IPS-20b (cell line): Measurements from ENCODE around the gene LBX2.
"Not testable (repeated sequence)": the region's sequence is repeated elsewhere in the genome, so short reads cannot be mapped to it uniquely, and the experiment has no call there.

ENCODE experiments used
- H3K27ac ChIP-seq: one replicate; pipeline ENCODE4 v1.5.1; 2013; ENCODE audit warnings: low read length
- H3K27me3 ChIP-seq: 2 replicates; pipeline ENCODE4 v1.6.1; 2013; ENCODE audit warnings: mild to moderate bottlenecking, low read length, inconsistent platforms; ENCODE audit not compliant: insufficient read depth
- H3K36me3 ChIP-seq: 2 replicates; pipeline ENCODE4 v1.6.1; 2013; ENCODE audit warnings: low read depth, mild to moderate bottlenecking, inconsistent platforms, low read length, moderate library complexity; ENCODE audit not compliant: insufficient read depth
- H3K4me1 ChIP-seq: 2 replicates; pipeline ENCODE4 v1.6.1; 2013; ENCODE audit warnings: mild to moderate bottlenecking, control low read depth, inconsistent platforms, low read length, moderate library complexity; ENCODE audit not compliant: insufficient read depth
- H3K4me3 ChIP-seq: 2 replicates; pipeline ENCODE4 v1.5.1; 2013; ENCODE audit warnings: mild to moderate bottlenecking, low read length, inconsistent platforms
- H3K9ac ChIP-seq: 2 replicates; pipeline ENCODE4 v1.6.1; 2013; ENCODE audit warnings: low read depth, mild to moderate bottlenecking, inconsistent platforms, low read length, moderate library complexity
- H3K9me3 ChIP-seq: 2 replicates; pipeline ENCODE4 v1.6.1; 2013; ENCODE audit warnings: mild to moderate bottlenecking, low read depth, low read length, inconsistent platforms; ENCODE audit not compliant: insufficient read depth

The LBX2 gene

DNA sequence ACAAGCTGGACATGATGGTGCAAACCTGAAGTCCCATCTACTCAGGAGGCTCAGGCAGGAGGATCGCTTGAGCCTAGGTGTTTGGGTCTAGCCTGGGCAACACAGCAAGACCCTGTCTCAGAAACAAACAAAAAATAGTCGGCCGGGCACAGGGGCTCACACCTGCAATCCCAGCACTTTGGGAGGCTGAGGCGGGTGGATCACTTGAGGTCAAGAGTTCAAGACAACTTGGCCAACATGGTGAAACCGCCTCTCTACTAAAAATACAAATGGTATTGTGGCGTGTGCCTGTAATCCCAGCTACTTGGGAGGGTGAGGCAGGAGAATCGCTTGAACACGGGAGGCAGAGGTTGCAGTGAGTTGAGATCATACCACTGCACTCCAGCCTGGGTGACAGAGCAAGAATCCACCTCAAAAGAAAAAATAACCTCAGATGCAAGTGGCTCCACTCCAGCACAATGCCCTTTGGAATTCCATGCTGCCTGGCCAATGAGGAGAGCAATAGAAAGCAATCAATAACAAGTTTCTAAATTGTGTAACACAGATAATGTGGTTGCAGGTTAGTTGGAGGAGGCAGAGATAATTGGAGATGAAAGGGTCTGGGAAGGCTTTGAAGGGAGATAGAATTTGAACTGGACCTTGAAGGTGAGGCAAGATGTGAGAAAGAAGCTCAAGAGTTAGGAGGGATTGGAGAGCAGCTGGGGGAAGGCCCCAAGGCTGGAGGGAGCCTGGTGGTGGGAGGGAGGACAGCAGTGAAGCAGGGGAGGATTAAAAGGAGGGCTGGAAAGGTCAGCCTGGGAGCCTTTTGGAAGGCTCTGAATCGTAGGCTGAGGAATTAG is 10.5 kb downstream of the LBX2 start:
- Histone ChIP-seq H3K27ac (no peak overlapping the region), H3K9me3 (no peaks in the 10 kb centered on the region), H3K4me1 (no peaks in the 10 kb centered on the region), H3K9ac (no peak overlapping the region), H3K36me3 (peaks cover 47% of the 10 kb centered on the region), H3K27me3 (0 out of 2 replicates have a peak, but pooled peaks cover 3% of the 10 kb centered on the region), H3K4me3 (no peak overlapping the region)

DNA sequence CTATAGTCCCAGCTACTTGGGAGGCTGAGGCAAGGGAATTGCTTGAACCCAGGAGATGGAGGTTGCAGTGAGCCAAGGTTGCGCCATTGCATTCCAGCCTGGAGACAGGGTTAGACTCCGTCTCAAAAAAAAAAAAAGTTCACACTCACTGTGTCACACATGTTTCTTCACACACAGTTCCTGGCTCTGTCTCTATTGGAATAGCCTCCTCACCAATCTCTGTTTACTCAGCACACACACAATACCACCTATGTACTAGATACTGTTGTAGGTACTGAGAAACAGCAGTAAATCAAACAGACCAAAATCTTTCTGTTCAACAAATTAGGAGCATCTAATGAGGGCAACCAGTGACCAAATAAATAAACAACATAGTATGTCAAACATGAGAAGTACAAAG is 13.3 kb downstream of the LBX2 start:
- Histone ChIP-seq H3K27me3 (no peaks in the 10 kb centered on the region), H3K9me3 (no peaks in the 10 kb centered on the region), H3K4me3 (no peak overlapping the region), H3K9ac (no peak overlapping the region), H3K36me3 (peaks cover 21% of the 10 kb centered on the region), H3K4me1 (no peaks in the 10 kb centered on the region; the same call in 1 of the 2 replicates), H3K27ac (no peak overlapping the region)

DNA sequence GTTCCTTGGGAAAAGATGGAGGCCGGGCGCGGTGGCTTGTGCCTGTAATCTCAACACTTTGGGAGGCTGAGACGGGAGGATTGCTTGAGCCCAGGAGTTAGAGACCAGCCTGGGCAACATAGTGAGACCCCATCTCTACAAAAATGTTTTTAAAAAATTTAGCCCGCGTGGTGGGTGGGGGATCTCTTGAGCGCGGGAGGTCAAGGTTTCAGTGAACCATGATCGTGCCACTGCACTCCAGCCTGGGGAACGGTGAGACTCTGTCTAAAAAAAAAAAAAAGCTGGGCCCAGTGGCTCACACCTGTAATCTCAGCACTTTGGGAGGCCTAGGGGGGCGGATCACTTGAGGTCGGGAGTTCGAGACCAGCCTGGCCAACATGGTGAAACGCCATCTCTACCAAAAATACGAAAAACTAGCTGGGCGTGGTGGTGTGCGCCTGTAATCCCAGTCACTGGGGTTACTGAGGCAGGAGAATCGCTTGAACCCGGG is 15.7 kb downstream of the LBX2 start:
- not testable (repeated sequence) for H3K9me3 ChIP-seq, H3K27ac ChIP-seq, H3K4me1 ChIP-seq, H3K27me3 ChIP-seq
- Histone ChIP-seq H3K9ac (peak overlapping the region; percentile 96; the same call in 1 of the 2 replicates), H3K36me3 (peaks cover 26% of the 10 kb centered on the region), H3K4me3 (peak overlapping the region; percentile 97)

DNA sequence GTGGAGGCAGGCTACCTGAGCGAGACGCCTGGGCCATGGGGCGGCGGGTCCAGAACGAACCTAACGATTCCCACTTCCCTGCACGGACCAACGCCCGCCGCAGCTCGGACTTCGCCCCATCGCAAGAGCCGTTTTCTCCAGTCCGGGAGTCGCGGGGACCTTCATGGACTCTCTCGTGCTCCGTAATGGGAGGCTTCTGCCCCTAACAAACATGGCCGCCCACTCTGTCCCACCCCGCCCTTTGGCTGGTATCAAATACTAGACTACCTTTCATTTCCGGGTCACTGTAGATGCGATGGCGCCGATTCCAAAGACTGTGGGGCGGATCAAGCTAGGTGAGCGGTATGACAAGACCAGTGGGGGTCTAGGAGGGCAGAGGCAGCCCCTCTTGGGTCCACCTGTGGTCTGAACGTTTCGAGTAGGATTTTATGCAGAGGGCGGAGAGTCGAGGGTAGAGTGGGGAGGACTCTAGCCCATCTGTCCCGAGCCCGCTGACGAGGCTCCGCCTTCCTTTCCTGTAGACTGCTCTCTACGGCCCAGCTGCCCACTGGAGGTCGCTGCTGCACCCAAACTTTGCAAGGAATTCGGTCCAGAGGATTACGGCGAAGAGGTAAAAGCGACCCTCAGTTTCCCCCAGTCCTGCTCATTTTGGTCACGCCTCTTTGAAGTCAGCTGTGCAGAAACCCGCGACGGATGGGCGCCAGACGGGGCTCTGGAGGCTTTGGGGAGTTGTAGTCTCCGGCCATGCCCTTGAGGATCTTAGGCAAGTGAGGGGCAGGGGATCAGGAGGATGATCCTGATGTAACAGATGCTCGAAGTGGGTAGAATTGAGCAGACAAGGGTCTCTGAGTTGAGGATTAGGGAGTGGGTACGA is 16.4 kb downstream of the LBX2 start, which contains the start of the genes CCDC142 and TTC31:
TSS of gene CCDC142 (minus strand) at position 198 of the 874 bp plus-strand sequence. CDS start at position 37, 161 bp downstream.
TSS of gene TTC31 (plus strand) at position 281 of the 874 bp plus-strand sequence. CDS start at position 296, 15 bp downstream.
- H3K4me1 ChIP-seq, result no peaks in the 10 kb centered on the region; the same call in 1 of the 2 replicates
- no peaks in the 10 kb centered on the region for H3K9me3 ChIP-seq
- H3K9ac ChIP-seq, result peak within 1 kb of the TSS; percentile 96
- peaks cover 26% of the 10 kb centered on the region for H3K36me3 ChIP-seq
- H3K27me3 ChIP-seq, result no peaks in the 10 kb centered on the region
- H3K4me3 ChIP-seq, result peak within 1 kb of the TSS; percentile 97
- peak within 1 kb of the TSS; percentile 98 for H3K27ac ChIP-seq

DNA sequence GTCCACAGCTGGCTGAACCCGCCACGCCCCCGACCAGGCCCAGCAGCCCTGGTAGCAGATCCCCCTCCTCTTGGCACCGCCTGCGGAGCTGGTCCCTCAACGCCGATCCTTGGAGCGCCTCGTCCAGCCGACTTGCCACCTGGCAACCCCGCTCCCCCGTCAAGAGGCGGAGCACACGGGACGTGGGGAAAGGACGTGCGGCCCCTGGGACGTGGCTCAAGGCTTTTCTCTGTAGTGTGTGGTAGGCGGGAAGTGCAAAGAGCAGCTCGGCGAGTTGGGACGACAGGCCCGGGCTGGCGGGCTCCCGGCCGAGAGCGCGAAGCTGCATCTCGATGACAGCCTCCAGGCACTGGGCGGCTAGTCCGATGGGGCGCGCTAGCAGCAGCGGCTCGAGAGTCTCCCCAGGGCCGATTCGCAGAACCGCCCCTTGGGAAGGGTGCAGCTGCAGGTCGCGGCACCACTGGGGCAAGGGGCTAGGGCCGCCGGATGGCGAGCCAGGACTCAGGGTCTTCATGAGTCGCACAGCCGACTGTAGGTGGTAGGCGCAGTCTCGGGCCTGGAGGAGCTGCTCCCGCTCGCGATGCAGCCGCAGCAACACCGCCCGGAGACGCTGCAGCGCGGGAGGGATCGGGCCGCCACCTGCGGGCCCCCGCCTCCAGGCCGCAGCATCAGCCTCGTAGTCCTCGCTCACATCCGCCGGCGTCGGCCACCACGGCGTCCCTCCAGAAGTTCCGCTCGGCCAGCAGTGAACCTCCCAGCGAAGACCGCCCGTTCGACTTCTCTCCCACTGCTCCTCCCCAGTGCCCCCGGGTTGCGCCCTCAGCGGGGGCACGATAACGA is 17.2 kb downstream of the LBX2 start:
- no peaks in the 10 kb centered on the region; the same call in 1 of the 2 replicates for H3K4me1 ChIP-seq
- H3K9me3 ChIP-seq, result no peaks in the 10 kb centered on the region
- peak overlapping the region; percentile 98 for H3K27ac ChIP-seq
- no peaks in the 10 kb centered on the region for H3K27me3 ChIP-seq
- peaks cover 30% of the 10 kb centered on the region for H3K36me3 ChIP-seq
- H3K4me3 ChIP-seq, result peak overlapping the region; percentile 97
- peak overlapping the region; percentile 96; the same call in 1 of the 2 replicates for H3K9ac ChIP-seq

DNA sequence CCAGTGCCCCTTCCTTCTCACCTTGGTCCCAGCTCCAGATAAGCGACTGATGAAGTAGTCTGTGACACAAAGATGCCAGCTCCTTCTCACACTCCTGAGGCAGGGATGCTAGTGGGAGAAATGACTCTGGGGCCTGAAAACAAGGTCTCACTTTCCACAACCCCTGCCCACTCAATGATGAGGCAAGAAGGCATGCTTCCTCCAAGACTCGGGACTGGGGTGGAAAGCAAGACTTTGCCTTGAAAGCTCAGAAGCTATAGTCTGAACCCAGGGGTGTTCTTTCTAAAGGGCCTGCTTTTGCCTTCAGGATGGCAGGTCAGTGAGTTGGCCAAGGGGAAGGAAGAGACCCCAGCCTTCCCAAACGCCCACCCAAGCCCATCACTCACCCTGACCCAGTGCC is 18.0 kb downstream of the LBX2 start:
- H3K4me1 ChIP-seq, result no peaks in the 10 kb centered on the region; the same call in 1 of the 2 replicates
- no peaks in the 10 kb centered on the region for H3K27me3 ChIP-seq
- H3K9me3 ChIP-seq, result no peaks in the 10 kb centered on the region
- H3K4me3 ChIP-seq, result peak overlapping the region; percentile 97
- no peak overlapping the region for H3K27ac ChIP-seq
- peak overlapping the region; percentile 96; the same call in 1 of the 2 replicates for H3K9ac ChIP-seq
- peaks cover 27% of the 10 kb centered on the region for H3K36me3 ChIP-seq

DNA sequence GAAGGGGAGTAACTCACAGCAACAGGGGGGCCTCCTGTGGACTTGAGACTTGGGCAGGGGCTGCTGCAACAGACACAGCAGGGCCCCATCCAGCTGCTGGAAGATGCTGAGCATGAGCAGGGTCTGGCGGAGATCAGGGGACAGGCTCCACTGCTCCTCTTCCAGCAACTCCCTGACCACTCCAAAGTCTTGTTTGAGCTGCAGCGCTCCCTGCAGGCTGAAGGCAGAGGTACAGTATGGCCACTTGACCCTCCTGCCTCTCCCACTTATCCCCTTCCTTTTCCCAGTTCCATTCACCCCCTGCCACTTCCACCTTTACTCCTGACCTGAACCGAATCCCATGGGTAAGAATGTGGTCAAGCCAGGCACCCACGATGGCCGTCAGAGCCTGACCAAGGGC is 24.5 kb downstream of the LBX2 start:
- Histone ChIP-seq H3K27ac (no peak overlapping the region), H3K36me3 (peaks cover 25% of the 10 kb centered on the region), H3K4me3 (no peak overlapping the region), H3K9ac (no peak overlapping the region), H3K4me1 (no peaks in the 10 kb centered on the region; the same call in 1 of the 2 replicates), H3K27me3 (no peaks in the 10 kb centered on the region), H3K9me3 (no peaks in the 10 kb centered on the region)

DNA sequence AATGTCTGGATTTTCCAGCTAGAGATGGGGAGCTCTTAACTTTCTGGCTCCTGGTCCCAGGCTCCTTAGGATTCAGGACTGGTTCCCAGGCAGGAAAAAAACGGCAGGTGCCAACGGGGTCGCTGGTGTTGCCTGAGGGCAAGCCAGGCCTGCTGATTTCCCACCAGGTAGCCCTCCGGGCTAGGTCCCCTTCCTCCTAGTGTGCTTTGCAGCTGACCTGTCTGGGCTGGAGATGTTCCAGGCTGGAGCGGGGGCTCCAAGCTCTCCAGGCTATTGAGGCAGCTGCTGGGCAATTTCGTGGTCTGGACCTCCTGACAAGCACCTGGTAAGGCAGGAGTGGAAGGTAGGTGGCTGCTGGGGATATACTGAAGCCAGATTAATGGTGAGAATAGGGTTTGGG is 24.9 kb downstream of the LBX2 start:
- H3K27ac ChIP-seq, result no peak overlapping the region
- no peaks in the 10 kb centered on the region for H3K27me3 ChIP-seq
- H3K4me1 ChIP-seq, result no peaks in the 10 kb centered on the region; the same call in 1 of the 2 replicates

DNA sequence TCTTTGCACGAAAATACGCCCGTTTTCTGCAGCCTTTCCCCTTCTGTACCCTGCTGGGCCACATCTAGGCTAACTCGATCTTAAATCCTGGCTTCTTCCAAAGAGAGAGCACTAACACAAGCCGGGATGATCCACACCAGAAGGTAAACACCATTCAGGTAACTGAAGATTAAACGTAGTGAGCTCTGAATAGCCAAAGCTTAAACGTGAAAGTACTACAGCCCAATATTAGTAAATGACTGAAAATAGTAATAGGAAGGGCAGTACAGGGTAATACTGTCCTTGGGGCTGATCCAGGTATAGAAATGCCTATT is 26.5 kb downstream of the LBX2 start:
- Histone ChIP-seq H3K4me1 (no peaks in the 10 kb centered on the region; the same call in 1 of the 2 replicates), H3K36me3 (peaks cover 22% of the 10 kb centered on the region), H3K9me3 (no peaks in the 10 kb centered on the region), H3K27me3 (no peaks in the 10 kb centered on the region), H3K27ac (peak overlapping the region; percentile 59), H3K9ac (peak overlapping the region; percentile 88), H3K4me3 (peak overlapping the region; percentile 97)

More for the DNA sequence above, 24.9 kb downstream of the LBX2 start:
- Histone ChIP-seq H3K36me3 (peaks cover 22% of the 10 kb centered on the region), H3K4me3 (no peak overlapping the region), H3K9me3 (no peaks in the 10 kb centered on the region), H3K9ac (no peak overlapping the region)

DNA sequence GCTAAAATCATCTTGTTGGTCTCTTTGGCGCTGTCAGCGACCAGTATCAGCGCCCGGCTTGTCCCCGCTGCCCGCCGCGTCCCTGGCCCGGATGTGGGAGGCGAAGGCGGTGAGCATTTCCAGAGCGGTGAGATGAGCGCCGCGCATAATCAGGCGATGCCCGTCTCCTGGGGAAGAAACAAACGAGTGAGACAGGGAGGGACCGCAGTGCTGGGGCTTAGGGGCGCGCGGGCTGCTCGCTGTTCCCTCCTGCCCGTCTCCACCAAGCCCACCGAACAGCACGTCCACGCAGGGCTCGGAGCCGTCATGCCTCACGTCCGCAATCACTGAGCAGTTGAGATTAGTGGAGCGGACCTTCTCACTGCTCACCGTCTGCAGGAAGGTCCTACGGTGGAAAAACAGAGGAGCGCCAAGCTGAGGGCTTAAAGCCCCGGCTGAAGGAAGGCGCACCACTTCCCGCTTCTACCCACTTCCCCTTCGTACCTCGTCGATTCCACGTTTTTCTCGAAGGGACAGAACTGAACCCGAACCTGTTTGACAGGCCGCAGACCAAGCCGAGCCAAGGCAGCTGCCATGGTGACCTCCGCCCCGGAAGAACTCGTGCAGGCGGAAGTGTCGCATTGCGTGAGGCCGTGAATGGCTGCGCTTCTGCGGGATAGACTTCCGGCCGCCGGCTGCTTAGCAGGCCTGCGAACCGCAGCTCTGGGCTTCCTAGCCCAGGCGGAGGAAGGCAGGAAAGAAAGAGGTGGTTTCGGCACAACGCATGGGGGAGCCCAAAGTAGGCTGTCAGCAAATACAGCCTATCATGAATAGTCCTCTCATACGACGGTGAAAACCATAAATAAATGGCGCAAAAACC is 27.1 kb downstream of the LBX2 start, which contains the start of gene MRPL53:
TSS of gene MRPL53 (minus strand) at position 595 of the 859 bp plus-strand sequence. CDS start at position 575, 20 bp downstream.
- no peaks in the 10 kb centered on the region for H3K27me3 ChIP-seq
- H3K4me3 ChIP-seq, result peak within 1 kb of the TSS; percentile 97
- H3K27ac ChIP-seq, result peak within 1 kb of the TSS; percentile 59
- H3K9me3 ChIP-seq, result no peaks in the 10 kb centered on the region
- H3K9ac ChIP-seq, result peak within 1 kb of the TSS; percentile 88
- H3K4me1 ChIP-seq, result no peaks in the 10 kb centered on the region; the same call in 1 of the 2 replicates
- H3K36me3 ChIP-seq, result peaks cover 18% of the 10 kb centered on the region
